ENCODE data around the gene GIMAP1. TPM values are rescaled to one million over a fixed set of nuclear protein-coding genes. Genes with fewer than 3 reads are reported as not detected.

Gene GIMAP1
- total RNA-seq, 2 experiments from 2014 or later = 18.1 to 19.6 TPM

- CTCF ChIA-PET = interaction anchor here (1.1 to 1.4 kb wide), 2 partner anchors 34 to 240 kb away, joined by 3 read pairs; no protein-coding TSS in a partner anchor
- Mint-ChIP-seq H3K4me1 (peaks cover 69% of the 10 kb centered on the region), H3K36me3 (ENCODE audit: low read depth) (peaks cover 86% of the 10 kb centered on the region), H3K27me3 (no peaks in the 10 kb centered on the region), H3K27ac (peak overlapping the region; percentile 79), H3K4me3 (peak overlapping the region; percentile 54), H3K9me3 (peaks cover 53% of the 10 kb centered on the region)
- no peak for DNase-seq
- POLR2A ChIA-PET = interaction anchor here (0.5 to 0.6 kb wide), 2 partner anchors 169 to 203 kb away, joined by 3 to 4 read pairs; no protein-coding TSS in a partner anchor
These were observed 27.8 kb upstream of the GIMAP1 start for GRCh38 chr7:150688630-150689029.

- no peak for DNase-seq
- no peaks in the 10 kb centered on the region for H3K27me3 Mint-ChIP-seq
- no peak overlapping the region for H3K4me3 Mint-ChIP-seq
- ChIA-PET CTCF (interaction anchor here (0.6 to 1.6 kb wide), 4 partner anchors 25 to 242 kb away, joined by 3 read pairs; no protein-coding TSS in a partner anchor), POLR2A (interaction anchor here (0.8 kb wide), 1 partner anchor 74 kb away, joined by 3 read pairs; no protein-coding TSS in a partner anchor)
- peaks cover 83% of the 10 kb centered on the region for H3K9me3 Mint-ChIP-seq
- H3K27ac Mint-ChIP-seq = peak overlapping the region; percentile 58
- H3K36me3 Mint-ChIP-seq (ENCODE audit: low read depth) = peaks cover 83% of the 10 kb centered on the region
- peaks cover 28% of the 10 kb centered on the region for H3K4me1 Mint-ChIP-seq
These were observed 20.8 kb upstream of the GIMAP1 start for GRCh38 chr7:150695654-150696053.

GRCh38 chr7:150703209-150703608, 13.2 kb upstream of the GIMAP1 start:
- no peak overlapping the region for H3K4me3 Mint-ChIP-seq
- POLR2A ChIA-PET = no interaction called here
- H3K27me3 Mint-ChIP-seq = no peaks in the 10 kb centered on the region
- no peak overlapping the region for H3K27ac Mint-ChIP-seq
- peaks cover 21% of the 10 kb centered on the region for H3K4me1 Mint-ChIP-seq
- peaks cover 68% of the 10 kb centered on the region for H3K36me3 Mint-ChIP-seq (ENCODE audit: low read depth)
- CTCF ChIA-PET = interaction anchor here (0.6 to 1.0 kb wide), 4 partner anchors 12 to 254 kb away, joined by 3 to 6 read pairs (median 3); no protein-coding TSS in a partner anchor
- DNase-seq = no peak
- H3K9me3 Mint-ChIP-seq = peaks cover 80% of the 10 kb centered on the region

- DNase-seq = no peak
- Mint-ChIP-seq H3K27me3 (no peaks in the 10 kb centered on the region), H3K4me3 (peak overlapping the region; percentile 96), H3K36me3 (ENCODE audit: low read depth) (peaks cover 63% of the 10 kb centered on the region), H3K9me3 (peaks cover 32% of the 10 kb centered on the region), H3K27ac (peak overlapping the region; percentile 83), H3K4me1 (peaks cover 49% of the 10 kb centered on the region)
- CTCF ChIA-PET = interaction anchor here (0.8 to 2.4 kb wide), 23 partner anchors 10 to 310 kb away, joined by 3 to 12 read pairs (median 4); a partner anchor contains a TSS
- POLR2A ChIA-PET = interaction anchor here (1.1 kb wide), 1 partner anchor 267 kb away, joined by 4 read pairs; no protein-coding TSS in a partner anchor
These were observed 1.1 kb upstream of the GIMAP1 start for GRCh38 chr7:150715293-150715692.

- ChIA-PET POLR2A (interaction anchor here (0.6 to 1.2 kb wide), 8 partner anchors 12 to 353 kb away, joined by 3 to 8 read pairs (median 4); partner anchors contain the start of genes GIMAP2, GIMAP6 and GIMAP7), CTCF (interaction anchor here (0.7 to 2.4 kb wide), 29 partner anchors 9 to 402 kb away, joined by 3 to 12 read pairs (median 4); a partner anchor contains a TSS)
- Mint-ChIP-seq H3K27me3 (no peaks in the 10 kb centered on the region), H3K9me3 (peaks cover 32% of the 10 kb centered on the region), H3K4me1 (peaks cover 51% of the 10 kb centered on the region), H3K27ac (peak overlapping the region; percentile 83), H3K4me3 (peak overlapping the region; percentile 96), H3K36me3 (ENCODE audit: low read depth) (peaks cover 67% of the 10 kb centered on the region)
- no peak for DNase-seq
These were observed 675 bp upstream of the GIMAP1 start for GRCh38 chr7:150715738-150716137.

GRCh38 chr7:150716939-150717338, 526 bp downstream of the GIMAP1 start:
- POLR2A ChIA-PET = interaction anchor here (1.0 to 1.2 kb wide), 2 partner anchors 31 to 85 kb away, joined by 5 to 8 read pairs; partner anchors contain the start of genes GIMAP2 and GIMAP6

GRCh38 chr7:150717814-150718420, 1.5 kb downstream of the GIMAP1 start:
- H3K9me3 Mint-ChIP-seq = peaks cover 27% of the 10 kb centered on the region
- peak overlapping the region; percentile 96 for H3K4me3 Mint-ChIP-seq
- peaks cover 70% of the 10 kb centered on the region for H3K4me1 Mint-ChIP-seq
- H3K36me3 Mint-ChIP-seq (ENCODE audit: low read depth) = peaks cover 81% of the 10 kb centered on the region
- DNase-seq = no peak
- CTCF ChIA-PET = interaction anchor here (1.1 to 1.4 kb wide), 4 partner anchors 21 to 269 kb away, joined by 3 to 4 read pairs (median 4); no protein-coding TSS in a partner anchor
- peak overlapping the region; percentile 83 for H3K27ac Mint-ChIP-seq
- POLR2A ChIA-PET = no interaction called here
- H3K27me3 Mint-ChIP-seq = no peaks in the 10 kb centered on the region

More at GRCh38 chr7:150716939-150717338, 526 bp downstream of the GIMAP1 start:
- Mint-ChIP-seq H3K4me1 (peaks cover 61% of the 10 kb centered on the region), H3K4me3 (peak overlapping the region; percentile 96), H3K9me3 (peaks cover 35% of the 10 kb centered on the region), H3K27ac (peak overlapping the region; percentile 83), H3K27me3 (no peaks in the 10 kb centered on the region), H3K36me3 (ENCODE audit: low read depth) (peaks cover 79% of the 10 kb centered on the region)
- CTCF ChIA-PET = interaction anchor here (0.5 to 2.4 kb wide), 14 partner anchors 8 to 268 kb away, joined by 3 to 12 read pairs (median 4); no protein-coding TSS in a partner anchor
- no peak for DNase-seq

GRCh38 chr7:150719436-150719835, 3.0 kb downstream of the GIMAP1 start:
- peaks cover 84% of the 10 kb centered on the region for H3K36me3 Mint-ChIP-seq (ENCODE audit: low read depth)
- H3K27me3 Mint-ChIP-seq = no peaks in the 10 kb centered on the region
- H3K9me3 Mint-ChIP-seq = peaks cover 28% of the 10 kb centered on the region
- ChIA-PET POLR2A (no interaction called here), CTCF (interaction anchor here (1.0 kb wide), 3 partner anchors 11 to 25 kb away, joined by 3 to 4 read pairs (median 3); no protein-coding TSS in a partner anchor)
- H3K27ac Mint-ChIP-seq = peak overlapping the region; percentile 79
- peaks cover 81% of the 10 kb centered on the region for H3K4me1 Mint-ChIP-seq
- H3K4me3 Mint-ChIP-seq = peak overlapping the region; percentile 96
- DNase-seq = no peak

- Mint-ChIP-seq H3K4me3 (no peak overlapping the region), H3K27ac (no peak overlapping the region), H3K9me3 (peaks cover 27% of the 10 kb centered on the region), H3K4me1 (peaks cover 74% of the 10 kb centered on the region), H3K27me3 (no peaks in the 10 kb centered on the region), H3K36me3 (ENCODE audit: low read depth) (peaks cover 89% of the 10 kb centered on the region)
- DNase-seq = no peak
- ChIA-PET POLR2A (no interaction called here), CTCF (interaction anchor here (0.7 to 2.8 kb wide), 2 partner anchors 12 to 133 kb away, joined by 3 to 13 read pairs; no protein-coding TSS in a partner anchor)
These were observed 3.8 kb downstream of the GIMAP1 start for GRCh38 chr7:150719960-150720891.

- Mint-ChIP-seq H3K4me3 (no peak overlapping the region), H3K36me3 (ENCODE audit: low read depth) (peaks cover 97% of the 10 kb centered on the region), H3K27ac (no peak overlapping the region), H3K9me3 (peaks cover 37% of the 10 kb centered on the region), H3K27me3 (no peaks in the 10 kb centered on the region), H3K4me1 (peaks cover 67% of the 10 kb centered on the region)
- ChIA-PET CTCF (interaction anchor here (1.2 to 2.8 kb wide), 3 partner anchors 10 to 24 kb away, joined by 3 to 13 read pairs (median 3); no protein-coding TSS in a partner anchor), POLR2A (interaction anchor here (0.5 kb wide), 1 partner anchor 10 kb away, joined by 3 read pairs; no protein-coding TSS in a partner anchor)
- DNase-seq = no peak
These were observed 5.6 kb downstream of the GIMAP1 start for GRCh38 chr7:150721970-150722373.

- H3K27ac Mint-ChIP-seq = no peak overlapping the region
- H3K4me3 Mint-ChIP-seq = no peak overlapping the region
- ChIA-PET CTCF (interaction anchor here (1.0 to 2.8 kb wide), 4 partner anchors 10 to 30 kb away, joined by 3 to 13 read pairs (median 3); no protein-coding TSS in a partner anchor), POLR2A (no interaction called here)
- no peaks in the 10 kb centered on the region for H3K27me3 Mint-ChIP-seq
- peaks cover 40% of the 10 kb centered on the region for H3K9me3 Mint-ChIP-seq
- peaks cover 67% of the 10 kb centered on the region for H3K4me1 Mint-ChIP-seq
- peaks cover 97% of the 10 kb centered on the region for H3K36me3 Mint-ChIP-seq (ENCODE audit: low read depth)
- no peak for DNase-seq
These were observed 6.1 kb downstream of the GIMAP1 start for GRCh38 chr7:150722431-150722931.

GRCh38 chr7:150723467-150723866, 7.1 kb downstream of the GIMAP1 start:
- H3K27ac Mint-ChIP-seq = no peak overlapping the region
- H3K36me3 Mint-ChIP-seq (ENCODE audit: low read depth) = peaks cover 97% of the 10 kb centered on the region
- H3K4me1 Mint-ChIP-seq = peaks cover 60% of the 10 kb centered on the region
- ChIA-PET POLR2A (no interaction called here), CTCF (interaction anchor here (0.9 to 1.3 kb wide), 4 partner anchors 11 to 31 kb away, joined by 3 read pairs; no protein-coding TSS in a partner anchor)
- H3K4me3 Mint-ChIP-seq = no peak overlapping the region
- DNase-seq = no peak
- peaks cover 46% of the 10 kb centered on the region for H3K9me3 Mint-ChIP-seq
- no peaks in the 10 kb centered on the region for H3K27me3 Mint-ChIP-seq

All from activated CD4-positive, alpha-beta T cell treated with anti-CD3 and anti-CD28 coated beads, Interleukin-2, amount 10 ng/mL, durations not matched to agents 7 days and 5 days (primary cell).